IMR-90 (cell line): ENCODE measurements around the gene MGLL. TPM values are rescaled to one million over a fixed set of nuclear protein-coding genes. Genes with fewer than 3 reads are reported as not detected.

ENCODE experiments used
- ATAC-seq: fragments of 200-7000 bp; cut with Tn5 transposase; 2 replicates; pipeline ENCODE4 v1.9.1; 2020; ENCODE audit warnings: low read depth, mild to moderate bottlenecking, moderate library complexity
- BruUV-seq: library from RNA; stranded (reverse); fragments of 400-500 nt; replicated peaks from 2 replicates; lab custom pipeline; 2021; lab: Mats Ljungman, UMichigan
- CTCF ChIA-PET: fragments of 300-600 bp; formaldehyde crosslinking; extraction: SDS; loops from one replicate; lab custom pipeline; 2021; ENCODE audit warnings: antibody characterized with exemption; lab: Yijun Ruan, JAX
- POLR2A ChIA-PET: fragments of 300-600 bp; sonication (Branson Sonifier 250); formaldehyde crosslinking; loops from one replicate; lab custom pipeline; 2022; ENCODE audit warnings: antibody characterized with exemption; ENCODE audit not compliant: unreplicated experiment; lab: Charles Lee
- DNase-seq: peaks from one replicate; pipeline ENCODE4 v3.0.0; 2013
- H2AFZ ChIP-seq: replicated peaks from 2 replicates; pipeline ENCODE3; 2013; ENCODE audit warnings: low read length, mild to moderate bottlenecking; ENCODE audit not compliant: poor library complexity
- H2AK5ac ChIP-seq: 2 replicates; pipeline ENCODE4 v1.6.1; 2013; ENCODE audit warnings: low read depth, low read length, inconsistent platforms
- H2AK9ac ChIP-seq: replicated peaks from 2 replicates; pipeline ENCODE3; 2013; ENCODE audit warnings: mild to moderate bottlenecking, low read depth, low read length, moderate library complexity; ENCODE audit not compliant: poor library complexity
- H2BK120ac ChIP-seq: 2 replicates; pipeline ENCODE4 v1.6.1; 2013; ENCODE audit warnings: low read depth, low read length, inconsistent platforms
- H2BK15ac ChIP-seq: 3 replicates; pipeline ENCODE4 v1.6.1; 2013; ENCODE audit warnings: low read depth, low read length, inconsistent platforms
- H2BK20ac ChIP-seq: 2 replicates; pipeline ENCODE4 v1.6.1; 2013; ENCODE audit warnings: low read depth, mild to moderate bottlenecking, inconsistent platforms, low read length, moderate library complexity
- H2BK5ac ChIP-seq: 2 replicates; pipeline ENCODE4 v1.6.1; 2013; ENCODE audit warnings: mild to moderate bottlenecking, low read depth, low read length, inconsistent platforms; ENCODE audit not compliant: poor library complexity, severe bottlenecking
- H3K14ac ChIP-seq: replicated peaks from 2 replicates; pipeline ENCODE4 v1.6.1; 2013; ENCODE audit warnings: low read depth, low read length, inconsistent platforms
- H3K18ac ChIP-seq: 2 replicates; pipeline ENCODE4 v1.6.1; 2013; ENCODE audit warnings: low read depth, low read length, control low read depth
- H3K23ac ChIP-seq: 2 replicates; pipeline ENCODE4 v1.6.1; 2013; ENCODE audit warnings: low read depth, low read length, inconsistent platforms
- H3K27ac ChIP-seq: 2 replicates; pipeline ENCODE4 v1.5.1; 2013; ENCODE audit warnings: mild to moderate bottlenecking, control low read depth, low read length; ENCODE audit not compliant: insufficient read depth
- H3K27me3 ChIP-seq: 2 replicates; pipeline ENCODE4 v1.6.1; 2013; ENCODE audit warnings: low read length; ENCODE audit not compliant: control insufficient read depth, insufficient read depth
- H3K36me3 ChIP-seq: 2 replicates; pipeline ENCODE4 v1.6.1; 2013; ENCODE audit warnings: low read length, mixed read lengths; ENCODE audit not compliant: control insufficient read depth, insufficient read depth
- H3K4ac ChIP-seq: 2 replicates; pipeline ENCODE4 v1.6.1; 2013; ENCODE audit warnings: low read depth, low read length, inconsistent platforms
- H3K4me1 ChIP-seq: 2 replicates; pipeline ENCODE4 v1.6.1; 2013; ENCODE audit warnings: low read length, mixed read lengths; ENCODE audit not compliant: control insufficient read depth, insufficient read depth
- H3K4me2 ChIP-seq: 2 replicates; pipeline ENCODE4 v1.6.1; 2013; ENCODE audit warnings: low read depth, mild to moderate bottlenecking, control low read depth, low read length, moderate library complexity
- H3K4me3 ChIP-seq: 2 replicates; pipeline ENCODE4 v1.5.1; 2013; ENCODE audit warnings: low read depth, mild to moderate bottlenecking, control low read depth, low read length, moderate library complexity; ENCODE audit not compliant: insufficient read depth
- H3K56ac ChIP-seq: 2 replicates; pipeline ENCODE4 v1.6.1; 2013; ENCODE audit warnings: low read length, inconsistent platforms; ENCODE audit not compliant: insufficient read depth; ENCODE audit errors: extremely low read depth
- H3K79me1 ChIP-seq, 2 experiments: 2 replicates each; pipeline ENCODE4 v1.6.1; 2013; ENCODE audit warnings: low read length in 2 of 2, inconsistent platforms in 1 of 2, low read depth in 1 of 2
- H3K9ac ChIP-seq: 2 replicates; pipeline ENCODE4 v1.6.1; 2013; ENCODE audit warnings: low read depth, low read length, control low read depth
- H3K9me1 ChIP-seq: 2 replicates; pipeline ENCODE4 v1.6.1; 2013; ENCODE audit warnings: low read length, inconsistent platforms; ENCODE audit not compliant: insufficient read depth
- H3K9me3 ChIP-seq: 2 replicates; pipeline ENCODE4 v1.6.1; 2013; ENCODE audit warnings: low read length; ENCODE audit not compliant: control insufficient read depth, insufficient read depth
- H4K20me1 ChIP-seq: 2 replicates; pipeline ENCODE4 v1.6.1; 2013; ENCODE audit warnings: low read length, inconsistent platforms; ENCODE audit not compliant: insufficient read depth
- H4K5ac ChIP-seq: 2 replicates; pipeline ENCODE4 v1.6.1; 2013; ENCODE audit warnings: mild to moderate bottlenecking, low read depth, low read length, control low read depth
- H4K8ac ChIP-seq, 2 experiments: 2 replicates each; pipeline ENCODE4 v1.6.1; 2013; ENCODE audit warnings: low read depth in 2 of 2, low read length in 2 of 2, control low read depth in 1 of 2, inconsistent platforms in 1 of 2
- H4K91ac ChIP-seq: 2 replicates; pipeline ENCODE4 v1.6.1; 2013; ENCODE audit warnings: low read depth, low read length, inconsistent platforms; ENCODE audit not compliant: insufficient read depth
- BHLHE40 ChIP-seq: fragments of 150-350 bp; IDR thresholded peaks from 2 replicates; pipeline ENCODE4 v1.6.1; 2016; ENCODE audit warnings: mild to moderate bottlenecking, low read depth, low read length
- CEBPB ChIP-seq: IDR thresholded peaks from 2 replicates; pipeline ENCODE4 v1.6.1; 2012; ENCODE audit warnings: low read depth, low read length, improper control_type of control experiment
- CHD1 ChIP-seq: IDR thresholded peaks from 2 replicates; pipeline ENCODE4 v1.6.1; 2012; ENCODE audit warnings: low read depth, low read length, improper control_type of control experiment
- ELK1 ChIP-seq: fragments of 150-350 bp; IDR thresholded peaks from 2 replicates; pipeline ENCODE4 v1.6.1; 2016; ENCODE audit warnings: low read depth, mild to moderate bottlenecking, low read length, moderate library complexity, borderline replicate concordance
- FOS ChIP-seq: fragments of 150-350 bp; IDR thresholded peaks from 2 replicates; pipeline ENCODE4 v1.6.1; 2016; ENCODE audit warnings: low read depth, low read length
- MAFK ChIP-seq: IDR thresholded peaks from 2 replicates; pipeline ENCODE4 v1.6.1; 2012; ENCODE audit warnings: low read depth, low read length, improper control_type of control experiment
- MAZ ChIP-seq: IDR thresholded peaks from 2 replicates; pipeline ENCODE4 v1.6.1; 2012; ENCODE audit warnings: low read depth, mild to moderate bottlenecking, low read length, improper control_type of control experiment, moderate library complexity, borderline replicate concordance
- MXI1 ChIP-seq: IDR thresholded peaks from 2 replicates; pipeline ENCODE4 v1.6.1; 2012; ENCODE audit warnings: low read depth, mild to moderate bottlenecking, low read length, moderate library complexity, borderline replicate concordance
- NFE2L2 ChIP-seq: fragments of 150-350 bp; IDR thresholded peaks from 2 replicates; pipeline ENCODE4 v1.6.1; 2016; ENCODE audit warnings: low read depth, mild to moderate bottlenecking, low read length
- POLR2A ChIP-seq: IDR thresholded peaks from 2 replicates; pipeline ENCODE4 v1.6.1; 2012; ENCODE audit warnings: mild to moderate bottlenecking, low read depth, low read length
- RCOR1 ChIP-seq: IDR thresholded peaks from 2 replicates; pipeline ENCODE4 v1.6.1; 2012; ENCODE audit warnings: mild to moderate bottlenecking, low read length, improper control_type of control experiment; ENCODE audit not compliant: insufficient replicate concordance
- RFX5 ChIP-seq: IDR thresholded peaks from 2 replicates; pipeline ENCODE4 v1.8.0; 2012; ENCODE audit warnings: low read depth, mild to moderate bottlenecking, low read length, moderate library complexity
- SMC3 ChIP-seq: fragments of 150-350 bp; IDR thresholded peaks from 2 replicates; pipeline ENCODE4 v1.6.1; 2016; ENCODE audit warnings: low read depth, mild to moderate bottlenecking, antibody characterized with exemption, low read length, moderate library complexity
- WGBS, 2 experiments: methylation state at CpG; one replicate each; pipeline versions ENCODE4 v1.1.5 to v1.1.7; 2013; ENCODE audit warnings: missing lambda C conversion rate in 2 of 2; ENCODE audit not compliant: insufficient read length in 1 of 2; ENCODE audit errors: extremely low coverage in 2 of 2; 5-methylcytosine and 5-hydroxymethylcytosine counted together
- dilution Hi-C: fragments of 300-500 bp; cut with HindIII; formaldehyde crosslinking; loops from one replicate; pipeline ENCODE4 v1.14.3; 2018; ENCODE audit warnings: low sequenced_read_pairs; ENCODE audit not compliant: unreplicated experiment
- in situ Hi-C: fragments of 300-500 bp; cut with MboI; formaldehyde crosslinking; loops from 3 replicates; pipeline ENCODE4 v1.14.3; 2019; ENCODE audit warnings: low sequenced_read_pairs, inconsistent platforms, mixed read lengths
- intact Hi-C: fragments of 100-400 bp; cut with micrococcal nuclease; formaldehyde crosslinking; loops from 2 replicates; pipeline ENCODE4 v1.10.0; 2022
- polyA plus RNA-seq, 3 experiments: library from polyadenylated mRNA; depleted of rRNA; stranded (reverse); fragments of >200 nt; gene quantifications; 2 replicates each; pipeline ENCODE4 v1.2.3, GENCODE V29; 2012; ENCODE audit warnings: low replicate concordance in 1 of 3
- total RNA-seq: library from RNA; depleted of rRNA; stranded (reverse); fragments of >200 nt; gene quantifications from 2 replicates; pipeline ENCODE4 v1.2.3, GENCODE V29; 2012
- TF ChIP-seq, protein P1 (sequence below): fragments of 150-350 bp; IDR thresholded peaks from 2 replicates; pipeline ENCODE4 v1.6.1; 2017; ENCODE audit warnings: mild to moderate bottlenecking, antibody characterized with exemption, low read length, low read depth

Gene MGLL
- total and polyA plus RNA-seq, 2 of the 4 experiments (the other 2 are of a cell fraction), result 23.7 to 60.6 TPM

- intact Hi-C loops (no loop called here), dilution Hi-C loops (no loop called here), in situ Hi-C loops (no loop called here)
- ChIA-PET POLR2A (no interaction called here), CTCF (no interaction called here)
- 97% methylated on average over 6 of the region's 34 CpGs; no CpG with 5 or more reads in 1 of the 2 experiments for WGBS, 2 experiments
- Histone ChIP-seq H3K23ac (no peak overlapping the region), H3K14ac (no peak overlapping the region), H4K8ac (no peak overlapping the region), H2BK20ac (no peak overlapping the region), H2BK15ac (no peak overlapping the region), H2AK9ac (no peak overlapping the region), H3K27ac (no peak overlapping the region), H3K9me1 (peaks cover 31% of the 10 kb centered on the region), H3K36me3 (peaks cover 3% of the 10 kb centered on the region), H4K5ac (no peak overlapping the region), H3K27me3 (no peaks in the 10 kb centered on the region), H2BK5ac (no peak overlapping the region), H2BK120ac (no peak overlapping the region), H2AFZ (no peak overlapping the region), H4K91ac (no peak overlapping the region), H3K9ac (no peak overlapping the region), H3K4me1 (peaks cover 16% of the 10 kb centered on the region), H3K9me3 (no peaks in the 10 kb centered on the region), H3K4me2 (no peak overlapping the region), H3K4me3 (no peak overlapping the region), H4K20me1 (peaks cover 6% of the 10 kb centered on the region; the same call in 1 of the 2 replicates), H3K18ac (no peak overlapping the region), H3K79me1 (peaks cover 36 to 88% of the 10 kb centered on the region in 2 experiments), H3K4ac (no peak overlapping the region; the same call in 1 of the 2 replicates), H2AK5ac (no peak overlapping the region; the same call in 1 of the 2 replicates), H3K56ac (no peak overlapping the region)
- DNase-seq, result no peak
- TF ChIP-seq MXI1 (no peak), FOS (no peak), RCOR1 (no peak), RFX5 (no peak), ELK1 (no peak), NFE2L2 (no peak), BHLHE40 (no peak), CHD1 (no peak), CEBPB (no peak), MAZ (no peak), POLR2A (no peak), MAFK (no peak), SMC3 (no peak)
- TF ChIP-seq, protein P1, sequence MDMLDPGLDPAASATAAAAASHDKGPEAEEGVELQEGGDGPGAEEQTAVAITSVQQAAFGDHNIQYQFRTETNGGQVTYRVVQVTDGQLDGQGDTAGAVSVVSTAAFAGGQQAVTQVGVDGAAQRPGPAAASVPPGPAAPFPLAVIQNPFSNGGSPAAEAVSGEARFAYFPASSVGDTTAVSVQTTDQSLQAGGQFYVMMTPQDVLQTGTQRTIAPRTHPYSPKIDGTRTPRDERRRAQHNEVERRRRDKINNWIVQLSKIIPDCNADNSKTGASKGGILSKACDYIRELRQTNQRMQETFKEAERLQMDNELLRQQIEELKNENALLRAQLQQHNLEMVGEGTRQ, result no peak
- ATAC-seq, result no peak
- no TSS peak for BruUV-seq
Measured at GRCh38 chr3:127754411-127755304, 67.7 kb downstream of the MGLL start.
